D721Med (cell line): ENCODE measurements around the gene PRICKLE2.

ENCODE experiments used
- DNase-seq: peaks from one replicate; pipeline ENCODE4 v3.0.0; 2011; ENCODE audit warnings: low spot score; ENCODE audit not compliant: insufficient read length
- FAIRE-seq: peaks from 2 replicates; lab custom pipeline; 2011; peaks lifted over from hg19 to GRCh38; lab: Jason Lieb, UNC
- TF ChIP-seq, protein P1 (sequence below): IDR thresholded peaks from 2 replicates; pipeline ENCODE4 v1.5.1; 2012; ENCODE audit warnings: mild to moderate bottlenecking, control low read depth; ENCODE audit not compliant: insufficient read depth; ENCODE audit errors: missing control alignments

PRICKLE2 gene

GRCh38 chr3:64144241-64144900 lies 80.9 kb downstream of the PRICKLE2 start:
- DNase-seq: no peak
- TF ChIP-seq, protein P1, sequence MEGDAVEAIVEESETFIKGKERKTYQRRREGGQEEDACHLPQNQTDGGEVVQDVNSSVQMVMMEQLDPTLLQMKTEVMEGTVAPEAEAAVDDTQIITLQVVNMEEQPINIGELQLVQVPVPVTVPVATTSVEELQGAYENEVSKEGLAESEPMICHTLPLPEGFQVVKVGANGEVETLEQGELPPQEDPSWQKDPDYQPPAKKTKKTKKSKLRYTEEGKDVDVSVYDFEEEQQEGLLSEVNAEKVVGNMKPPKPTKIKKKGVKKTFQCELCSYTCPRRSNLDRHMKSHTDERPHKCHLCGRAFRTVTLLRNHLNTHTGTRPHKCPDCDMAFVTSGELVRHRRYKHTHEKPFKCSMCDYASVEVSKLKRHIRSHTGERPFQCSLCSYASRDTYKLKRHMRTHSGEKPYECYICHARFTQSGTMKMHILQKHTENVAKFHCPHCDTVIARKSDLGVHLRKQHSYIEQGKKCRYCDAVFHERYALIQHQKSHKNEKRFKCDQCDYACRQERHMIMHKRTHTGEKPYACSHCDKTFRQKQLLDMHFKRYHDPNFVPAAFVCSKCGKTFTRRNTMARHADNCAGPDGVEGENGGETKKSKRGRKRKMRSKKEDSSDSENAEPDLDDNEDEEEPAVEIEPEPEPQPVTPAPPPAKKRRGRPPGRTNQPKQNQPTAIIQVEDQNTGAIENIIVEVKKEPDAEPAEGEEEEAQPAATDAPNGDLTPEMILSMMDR: no peak
- peak; percentile 81 for FAIRE-seq

DNA sequence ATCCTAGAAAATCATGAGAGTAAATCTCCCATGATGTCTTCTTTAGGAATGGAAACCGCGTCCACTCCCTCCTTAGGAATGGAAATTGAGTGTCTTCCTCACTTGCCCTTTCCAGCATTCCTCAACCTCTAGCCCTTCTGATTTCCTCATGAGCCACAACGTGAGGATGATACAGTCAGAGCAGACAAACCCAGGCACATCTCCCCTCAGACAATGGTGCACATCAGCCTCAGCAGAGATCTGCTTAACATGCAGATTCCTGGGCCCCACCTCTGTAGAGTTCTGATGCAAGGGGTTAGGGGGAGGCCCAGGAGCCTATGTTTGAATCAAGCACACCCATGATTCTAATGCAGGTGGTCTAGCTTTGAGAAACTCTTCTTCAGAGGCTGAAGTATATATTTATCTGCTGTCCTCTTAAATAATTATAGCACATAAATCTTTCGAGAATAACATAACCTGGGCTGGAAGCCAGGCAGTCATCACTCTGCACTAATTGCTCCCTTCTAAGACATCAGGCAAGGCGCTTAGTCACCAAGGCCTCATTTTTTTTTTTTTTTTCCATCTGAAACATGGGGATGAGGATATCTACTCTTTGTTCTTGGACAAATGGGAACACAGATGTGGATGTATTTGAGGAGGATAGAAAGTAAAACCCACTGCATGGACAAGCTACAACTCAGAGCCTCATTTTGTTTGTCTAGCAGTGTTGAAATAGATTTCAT lies 81.7 kb downstream of the PRICKLE2 start:
- FAIRE-seq (peak; percentile 46), DNase-seq (no peak)
- TF ChIP-seq, protein P1: no peak

GRCh38 chr3:64141476-64141875 lies 83.8 kb downstream of the PRICKLE2 start:
- FAIRE-seq (no peak), DNase-seq (no peak)
- TF ChIP-seq, protein P1: no peak

GRCh38 chr3:64140651-64141050 lies 84.6 kb downstream of the PRICKLE2 start:
- DNase-seq: no peak
- TF ChIP-seq, protein P1: no peak
- peak; percentile 11 for FAIRE-seq

GRCh38 chr3:64138656-64139375 lies 86.5 kb downstream of the PRICKLE2 start:
- TF ChIP-seq, protein P1: no peak
- FAIRE-seq (peak; percentile 56), DNase-seq (no peak)

DNA sequence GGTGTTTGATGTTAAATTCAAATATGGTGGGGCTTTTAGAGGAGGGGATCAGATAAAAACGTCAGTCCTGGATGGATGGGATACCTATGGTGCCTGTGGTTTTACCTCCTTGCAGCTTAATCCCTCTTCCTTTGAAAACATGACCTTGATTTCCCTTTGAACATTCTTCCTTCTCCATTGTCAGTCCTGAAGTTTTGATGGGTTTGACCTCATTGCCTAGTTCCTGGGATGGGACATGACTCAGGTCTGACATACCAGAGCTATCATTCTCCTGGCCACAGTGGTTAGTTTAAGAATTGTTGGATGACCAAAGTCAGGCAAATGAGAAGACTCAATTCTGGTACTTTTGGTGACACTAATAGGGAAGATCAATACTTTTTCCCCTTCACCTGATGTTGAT lies 87.2 kb downstream of the PRICKLE2 start:
- DNase-seq: no peak
- FAIRE-seq: no peak
- TF ChIP-seq, protein P1: no peak

DNA sequence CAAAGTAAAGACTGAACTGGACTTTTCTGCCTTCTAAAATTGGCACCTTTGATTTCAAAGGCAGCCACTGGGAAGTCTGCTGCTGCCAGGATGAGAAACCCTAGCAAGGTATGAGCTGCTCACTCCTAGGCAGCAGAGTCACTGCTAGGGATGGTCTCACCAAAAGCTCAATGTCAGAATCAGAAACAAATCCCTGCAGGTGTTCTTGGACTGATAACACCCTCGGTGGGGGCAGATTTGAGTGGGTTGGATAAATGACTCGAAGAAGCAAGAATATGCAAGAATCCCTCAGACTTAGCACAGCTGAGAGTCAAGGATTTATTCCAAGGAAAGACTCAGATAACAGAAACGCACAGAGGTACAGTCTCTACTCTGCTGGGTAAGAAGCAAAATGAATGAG lies 90.4 kb downstream of the PRICKLE2 start:
- FAIRE-seq (no peak), DNase-seq (no peak)
- TF ChIP-seq, protein P1: no peak
